IgD-negative memory B cell (primary cell): ENCODE data around the gene CLIC4. TPM values are rescaled to one million over a fixed set of nuclear protein-coding genes. Genes with fewer than 3 reads are reported as not detected.

Source experiments
- H3K27ac Mint-ChIP-seq, 3 donors: one replicate each; pipeline ENCODE4 v1.8.0; 2020 to 2022; ENCODE audit warnings: mild to moderate bottlenecking in 3 of 3, mixed read lengths in 3 of 3, moderate library complexity in 1 of 3
- H3K27me3 Mint-ChIP-seq: one replicate; pipeline ENCODE4 v1.8.0; 2021; ENCODE audit warnings: mixed read lengths
- H3K36me3 Mint-ChIP-seq: one replicate; pipeline ENCODE4 v1.8.0; 2020; ENCODE audit warnings: mild to moderate bottlenecking, mixed read lengths
- H3K4me1 Mint-ChIP-seq, 3 donors: one replicate each; pipeline ENCODE4 v1.8.0; 2020 to 2022; ENCODE audit warnings: mixed read lengths in 3 of 3, mild to moderate bottlenecking in 1 of 3
- H3K4me3 Mint-ChIP-seq, 4 donors: one replicate each; pipeline ENCODE4 v1.8.0; 2020 to 2022; ENCODE audit warnings: mild to moderate bottlenecking in 4 of 4, mixed read lengths in 4 of 4, moderate library complexity in 3 of 4
- H3K9me3 Mint-ChIP-seq, 3 donors: one replicate each; pipeline ENCODE4 v1.8.0; 2020 to 2021; ENCODE audit warnings: mixed read lengths in 3 of 3, mild to moderate bottlenecking in 1 of 3
- polyA plus RNA-seq: library from polyadenylated mRNA; unstranded; fragments of 300-500 nt; fragmentation: Illumina TruSeq; gene quantifications from one replicate; pipeline ENCODE4 v1.2.3, GENCODE V29; 2021

Gene CLIC4
- polyA plus RNA-seq, 1 donor from 2014 or later: 49.6 TPM

DNA sequence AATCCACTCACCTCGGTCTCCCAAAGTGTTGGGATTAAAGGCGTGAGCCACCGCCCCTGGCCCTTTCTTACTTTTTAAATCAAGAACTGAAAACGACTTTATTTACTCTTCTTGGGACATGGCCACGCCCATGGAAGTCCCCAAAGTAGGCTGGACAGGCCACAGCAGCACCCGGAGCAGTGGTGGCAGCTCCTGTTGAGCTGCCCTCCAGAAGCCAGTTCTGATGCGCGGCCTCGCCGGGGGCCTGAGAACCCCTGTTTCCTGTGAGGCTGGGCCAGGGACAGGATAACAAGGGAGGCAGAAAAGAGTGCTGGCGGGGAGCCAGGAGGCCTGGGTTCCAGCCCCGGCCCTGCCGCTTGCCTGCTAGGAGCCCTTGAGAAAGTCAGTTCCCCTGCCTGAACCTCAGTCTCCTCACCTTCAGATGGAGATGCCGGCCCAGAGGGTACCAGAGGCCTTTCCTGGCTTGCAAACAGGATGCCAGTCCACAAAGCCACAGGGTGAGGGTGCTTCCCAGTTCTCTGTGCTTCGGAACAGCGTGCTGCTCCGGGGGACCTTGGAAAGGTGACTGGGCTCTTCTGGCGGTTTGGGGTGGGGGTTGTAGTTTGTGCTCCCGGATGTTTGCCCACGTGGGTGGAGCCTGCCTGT lies 125.4 kb downstream of the CLIC4 start:
- H3K9me3 Mint-ChIP-seq: peaks cover 0 to 1% (median 0%) of the 10 kb centered on the region in 3 donors
- no peak overlapping the region for H3K27ac Mint-ChIP-seq
- peaks cover 2% of the 10 kb centered on the region for H3K36me3 Mint-ChIP-seq
- peak overlapping the region in 2 of 4 donors; percentile 55 to 74 for H3K4me3 Mint-ChIP-seq
- peaks cover 8 to 16% (median 9%) of the 10 kb centered on the region in 3 donors for H3K4me1 Mint-ChIP-seq
- H3K27me3 Mint-ChIP-seq: peaks cover 22% of the 10 kb centered on the region

DNA sequence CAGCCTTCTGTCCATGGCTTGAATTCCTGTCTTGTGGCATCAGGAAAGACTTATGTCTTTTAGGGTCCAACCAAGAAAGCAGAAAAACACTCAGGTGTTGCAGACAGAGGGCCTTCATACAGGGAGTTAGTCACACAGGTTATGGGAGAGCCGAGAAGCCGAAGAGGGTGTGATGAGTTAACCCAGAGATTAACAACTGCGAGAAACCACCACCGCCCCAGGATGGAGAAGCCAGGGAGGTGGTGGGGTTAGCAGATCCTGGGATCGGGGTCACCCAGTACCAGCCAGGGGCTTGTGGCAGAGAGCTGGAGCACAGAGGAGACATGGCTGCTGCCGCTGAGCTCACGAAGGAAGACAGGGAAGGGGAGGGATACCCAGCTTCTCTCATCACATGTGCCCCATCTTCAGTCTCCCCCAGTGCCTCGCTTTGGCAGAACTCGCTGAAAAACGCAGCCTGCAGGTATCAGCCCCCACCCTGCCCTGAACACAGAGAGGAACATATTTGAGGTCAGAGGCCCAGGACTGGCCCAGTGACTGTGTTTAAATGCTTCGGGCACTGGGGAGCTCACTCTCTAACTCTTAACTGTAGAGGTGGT lies 126.2 kb downstream of the CLIC4 start:
- Mint-ChIP-seq H3K9me3 (peaks cover 0 to 1% (median 0%) of the 10 kb centered on the region in 3 donors), H3K4me1 (peaks cover 6 to 15% (median 8%) of the 10 kb centered on the region in 3 donors), H3K27ac (no peak overlapping the region), H3K36me3 (peaks cover 2% of the 10 kb centered on the region), H3K27me3 (peaks cover 20% of the 10 kb centered on the region), H3K4me3 (peak overlapping the region in 1 of 4 donors; percentile 5)

DNA sequence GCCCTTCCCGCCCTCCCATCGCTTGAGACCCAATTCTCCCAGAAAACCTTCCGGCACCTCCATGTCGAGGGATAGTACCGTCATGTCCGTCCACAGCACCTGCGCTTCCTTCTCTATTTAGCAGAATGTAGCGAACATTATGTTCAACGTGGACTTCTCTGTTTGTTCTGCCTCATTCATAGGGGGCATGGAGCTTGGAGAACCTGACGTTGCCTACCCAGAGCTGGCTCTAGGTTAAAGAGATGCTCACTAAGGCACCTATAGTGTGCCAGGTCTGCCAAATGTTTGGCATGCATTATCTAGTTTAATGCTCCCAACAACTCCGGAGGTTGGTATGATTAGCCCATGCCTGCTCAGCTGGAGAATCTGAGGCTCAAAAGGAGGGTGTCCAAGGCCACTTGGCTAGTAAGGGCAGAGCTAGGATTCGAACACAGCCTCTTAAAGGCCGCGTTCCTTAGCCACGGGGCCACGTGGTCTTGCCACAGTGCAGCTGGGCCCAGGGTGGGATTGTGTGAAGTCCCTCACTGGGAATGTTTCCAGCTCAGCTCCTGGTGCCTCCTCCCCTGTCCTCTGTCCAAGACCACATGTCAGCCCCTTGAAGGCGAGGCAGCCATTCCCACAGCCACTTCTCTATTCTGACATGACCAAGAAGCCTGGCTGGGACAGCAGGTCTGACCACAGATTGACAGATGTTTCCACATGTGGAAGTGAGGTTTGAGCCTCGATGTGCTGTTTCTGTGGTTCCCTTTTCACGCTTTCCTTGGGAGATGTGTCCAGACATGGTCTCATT lies 127.0 kb downstream of the CLIC4 start:
- no peak overlapping the region for H3K4me3 Mint-ChIP-seq
- H3K36me3 Mint-ChIP-seq: peaks cover 2% of the 10 kb centered on the region
- peaks cover 0 to 1% (median 0%) of the 10 kb centered on the region in 3 donors for H3K9me3 Mint-ChIP-seq
- H3K4me1 Mint-ChIP-seq: peaks cover 0 to 8% (median 6%) of the 10 kb centered on the region in 3 donors
- H3K27me3 Mint-ChIP-seq: peaks cover 19% of the 10 kb centered on the region
- H3K27ac Mint-ChIP-seq: no peak overlapping the region

DNA sequence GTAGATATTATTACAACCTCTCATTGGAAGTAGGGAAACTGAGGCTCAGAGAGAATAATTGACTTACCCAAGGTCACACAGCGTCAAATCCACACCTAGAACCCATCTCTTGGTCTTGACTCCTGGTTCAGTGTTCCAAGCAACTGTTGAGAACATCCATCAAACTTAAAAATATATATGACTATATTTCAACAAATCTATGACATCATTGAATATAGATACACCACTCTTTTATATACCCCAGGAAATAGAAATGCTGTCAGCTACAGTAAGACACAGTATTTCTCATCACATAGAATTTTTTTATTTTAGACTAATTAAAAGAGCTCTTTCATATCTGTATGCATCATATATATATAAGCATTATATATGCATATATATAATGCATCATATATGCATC lies 127.9 kb downstream of the CLIC4 start:
- peaks cover 0 to 6% (median 4%) of the 10 kb centered on the region in 3 donors for H3K4me1 Mint-ChIP-seq
- no peaks in the 10 kb centered on the region for H3K36me3 Mint-ChIP-seq
- H3K9me3 Mint-ChIP-seq: peaks cover 0 to 1% (median 0%) of the 10 kb centered on the region in 3 donors
- H3K27ac Mint-ChIP-seq: no peak overlapping the region
- H3K4me3 Mint-ChIP-seq: no peak overlapping the region
- peaks cover 16% of the 10 kb centered on the region for H3K27me3 Mint-ChIP-seq

DNA sequence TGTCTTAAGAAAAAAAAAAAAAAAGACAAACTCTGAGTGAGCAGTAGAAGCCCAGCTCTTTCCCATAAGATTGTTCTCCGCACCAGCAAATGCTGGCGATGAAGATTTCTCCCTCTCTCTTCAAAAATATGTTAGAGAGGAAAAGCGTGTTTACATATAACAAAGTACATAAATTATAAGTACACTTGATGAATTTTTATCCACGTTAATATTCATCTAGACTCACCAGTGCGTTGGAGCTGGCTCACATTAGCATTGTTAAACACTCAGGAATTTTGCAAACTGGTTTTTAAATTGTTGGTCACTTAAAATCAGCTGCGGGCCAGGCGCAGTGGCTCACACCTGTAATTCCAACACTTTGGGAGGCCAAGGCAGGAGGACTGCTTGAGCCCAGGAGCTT lies 128.8 kb downstream of the CLIC4 start:
- peaks cover 22% of the 10 kb centered on the region for H3K27me3 Mint-ChIP-seq
- no peak overlapping the region for H3K4me3 Mint-ChIP-seq
- H3K4me1 Mint-ChIP-seq: peaks cover 0 to 6% (median 2%) of the 10 kb centered on the region in 3 donors
- no peaks in the 10 kb centered on the region for H3K36me3 Mint-ChIP-seq
- H3K27ac Mint-ChIP-seq: no peak overlapping the region
- peaks cover 0 to 1% (median 0%) of the 10 kb centered on the region in 3 donors for H3K9me3 Mint-ChIP-seq

DNA sequence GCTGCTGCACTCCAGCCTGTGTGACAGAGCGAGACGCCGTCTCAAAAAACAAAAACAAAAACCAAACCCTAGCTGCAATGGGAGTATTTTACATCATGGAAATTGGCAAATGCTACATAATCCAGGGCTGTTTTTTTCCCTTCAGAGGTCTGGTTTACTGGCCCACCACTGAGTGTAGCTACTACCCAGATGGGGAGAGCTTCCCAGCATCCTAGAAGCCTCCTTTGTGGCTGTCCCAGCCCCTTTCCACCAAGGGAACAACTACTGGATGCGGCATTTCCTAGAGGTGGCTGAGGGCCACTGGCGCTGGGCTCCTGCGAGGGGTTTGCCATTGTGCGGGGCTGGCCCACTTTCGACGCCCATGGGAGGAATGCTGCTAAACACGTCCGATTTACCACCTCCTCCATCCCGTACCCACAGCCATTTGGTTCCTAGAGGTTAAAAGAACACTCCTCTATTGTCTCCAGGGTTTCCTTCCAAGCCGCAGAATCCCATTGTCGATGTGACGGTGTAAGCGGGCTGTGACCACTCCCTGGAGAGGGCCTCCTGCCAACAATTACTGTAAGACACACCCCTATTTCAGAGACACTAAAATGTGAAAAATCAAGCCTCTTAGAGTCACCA lies 129.5 kb downstream of the CLIC4 start:
- no peak overlapping the region for H3K27ac Mint-ChIP-seq
- H3K4me1 Mint-ChIP-seq: peaks cover 0 to 6% (median 2%) of the 10 kb centered on the region in 3 donors
- H3K27me3 Mint-ChIP-seq: peaks cover 22% of the 10 kb centered on the region
- H3K36me3 Mint-ChIP-seq: no peaks in the 10 kb centered on the region
- H3K4me3 Mint-ChIP-seq: no peak overlapping the region
- H3K9me3 Mint-ChIP-seq: peaks cover 0 to 1% (median 0%) of the 10 kb centered on the region in 3 donors

DNA sequence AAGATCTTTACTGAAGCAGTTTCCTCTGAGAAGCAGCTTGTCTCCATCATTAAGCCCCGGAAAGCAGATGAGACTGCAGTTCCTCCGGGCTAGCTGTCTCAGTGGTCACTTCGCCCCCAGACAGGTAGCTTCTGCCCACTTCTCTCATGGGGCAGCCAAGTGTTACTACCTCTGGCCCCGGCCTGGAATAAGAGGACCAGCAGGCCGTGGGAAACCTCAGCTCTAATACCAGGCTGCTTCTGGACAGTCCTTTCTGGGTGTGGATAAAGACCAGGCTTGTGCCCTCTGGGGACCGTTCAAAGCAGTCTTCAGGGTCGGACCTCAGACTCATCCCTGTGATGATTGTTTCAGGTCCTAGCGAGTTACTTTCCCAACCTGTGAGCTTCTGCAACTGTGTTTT lies 130.0 kb downstream of the CLIC4 start:
- peaks cover 0 to 6% (median 2%) of the 10 kb centered on the region in 3 donors for H3K4me1 Mint-ChIP-seq
- no peak overlapping the region for H3K27ac Mint-ChIP-seq
- no peaks in the 10 kb centered on the region for H3K36me3 Mint-ChIP-seq
- H3K9me3 Mint-ChIP-seq: peaks cover 0 to 1% (median 0%) of the 10 kb centered on the region in 3 donors
- H3K27me3 Mint-ChIP-seq: peaks cover 26% of the 10 kb centered on the region
- H3K4me3 Mint-ChIP-seq: no peak overlapping the region

DNA sequence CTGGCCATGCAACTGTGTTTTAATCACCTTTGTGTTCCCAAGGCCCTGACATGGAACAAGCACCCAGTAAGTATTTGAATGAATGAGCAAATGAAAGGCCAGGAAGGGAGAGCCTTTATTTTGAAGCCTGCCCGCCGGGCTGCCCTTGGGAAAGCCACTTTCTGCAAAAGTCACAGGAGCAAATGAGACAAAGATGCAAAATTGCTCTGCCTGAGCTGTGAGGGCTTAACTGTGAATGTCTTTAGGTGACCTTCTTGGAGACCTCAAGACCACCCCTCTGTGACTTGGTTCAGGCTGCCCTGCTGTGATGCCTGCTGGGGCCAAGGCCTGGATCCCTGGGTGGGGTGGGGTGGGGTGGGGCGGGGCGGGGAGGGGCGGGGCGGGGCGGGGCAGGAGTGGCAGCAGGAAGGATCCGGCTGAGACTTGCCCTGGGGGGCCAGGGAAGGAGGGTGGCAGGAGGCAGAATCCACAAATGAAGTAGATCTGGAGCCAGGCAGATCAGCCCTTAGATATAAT lies 130.8 kb downstream of the CLIC4 start:
- no peaks in the 10 kb centered on the region for H3K36me3 Mint-ChIP-seq
- peaks cover 0 to 3% (median 0%) of the 10 kb centered on the region in 3 donors for H3K4me1 Mint-ChIP-seq
- H3K27ac Mint-ChIP-seq: no peak overlapping the region

DNA sequence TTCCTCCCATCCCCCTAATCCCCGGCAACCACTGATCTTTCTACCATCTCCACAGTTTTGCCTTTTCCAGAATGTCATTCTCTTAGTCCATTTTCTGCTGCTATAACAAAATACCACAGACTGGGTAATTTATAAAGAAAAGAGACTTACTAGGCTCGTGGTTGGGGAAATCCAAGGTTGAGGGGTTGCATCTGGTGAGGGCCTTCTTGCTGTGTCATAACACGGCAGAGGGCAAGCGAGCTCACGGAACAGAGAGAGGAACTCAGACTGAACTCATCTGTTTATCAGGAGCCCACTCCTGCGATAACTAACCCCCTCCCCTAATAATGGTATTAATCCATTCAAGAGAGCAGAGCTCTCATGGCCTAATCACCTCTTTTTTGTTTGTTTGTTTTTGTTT lies 132.8 kb downstream of the CLIC4 start:
- H3K36me3 Mint-ChIP-seq: peaks cover 3% of the 10 kb centered on the region
- peaks cover 0 to under 1% (median 0%) of the 10 kb centered on the region in 3 donors for H3K9me3 Mint-ChIP-seq
- H3K27me3 Mint-ChIP-seq: peaks cover 10% of the 10 kb centered on the region
- no peak overlapping the region for H3K27ac Mint-ChIP-seq
- H3K4me1 Mint-ChIP-seq: no peaks in the 10 kb centered on the region
- H3K4me3 Mint-ChIP-seq: no peak overlapping the region

More for the DNA sequence above, 130.8 kb downstream of the CLIC4 start:
- Mint-ChIP-seq H3K9me3 (peaks cover 0 to 1% (median 0%) of the 10 kb centered on the region in 3 donors), H3K4me3 (no peak overlapping the region), H3K27me3 (peaks cover 21% of the 10 kb centered on the region)

DNA sequence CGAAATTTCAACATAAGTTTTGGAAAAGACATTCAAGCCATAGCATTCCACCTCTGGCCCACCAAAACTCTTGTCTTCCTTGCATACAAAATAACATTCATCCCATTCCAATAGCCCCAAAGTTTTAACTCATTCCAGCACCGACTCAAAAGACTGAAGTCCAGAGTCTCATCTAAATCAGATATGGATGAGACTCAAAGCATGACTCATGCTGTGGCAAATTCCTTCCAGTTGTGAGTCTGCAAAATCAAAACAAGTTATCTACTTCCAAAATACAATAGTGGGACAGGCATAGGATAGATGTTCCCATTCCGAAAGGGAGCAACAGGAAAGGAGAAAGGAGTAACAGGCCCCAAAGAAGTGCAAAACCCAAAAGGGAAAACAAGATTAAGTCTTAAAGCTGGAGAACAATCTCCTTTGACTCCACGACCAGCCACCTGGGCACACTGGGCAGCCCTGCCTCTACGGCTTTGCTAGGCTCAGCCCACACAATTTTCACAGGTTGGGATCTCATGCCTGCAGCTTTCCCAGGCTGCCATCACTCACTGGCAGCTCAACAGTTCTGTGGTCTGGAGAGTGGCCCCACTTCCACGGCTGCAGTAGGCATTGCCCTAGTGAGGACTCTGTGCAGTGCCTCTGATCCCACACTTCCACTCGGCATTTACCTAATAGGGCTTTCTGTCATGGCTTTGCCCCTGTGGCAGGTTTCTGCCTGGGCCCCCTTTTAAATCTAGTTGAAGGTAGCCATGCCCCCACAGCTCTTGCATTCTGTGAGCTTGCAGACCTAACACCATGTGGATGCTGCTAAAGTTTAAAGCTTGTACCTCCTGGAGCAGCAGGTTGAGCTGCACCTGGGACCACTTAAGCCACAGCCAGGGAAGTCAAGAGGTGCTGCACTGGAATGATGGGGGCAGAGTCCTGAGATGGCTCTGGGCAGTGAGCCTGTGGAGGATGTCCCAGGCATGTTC lies 133.8 kb downstream of the CLIC4 start:
- H3K27ac Mint-ChIP-seq: no peak overlapping the region
- peaks cover 10% of the 10 kb centered on the region for H3K27me3 Mint-ChIP-seq
- peaks cover 2 to 5% (median 2%) of the 10 kb centered on the region in 3 donors for H3K9me3 Mint-ChIP-seq
- peaks cover 4% of the 10 kb centered on the region for H3K36me3 Mint-ChIP-seq
- no peaks in the 10 kb centered on the region for H3K4me1 Mint-ChIP-seq
- no peak overlapping the region for H3K4me3 Mint-ChIP-seq

DNA sequence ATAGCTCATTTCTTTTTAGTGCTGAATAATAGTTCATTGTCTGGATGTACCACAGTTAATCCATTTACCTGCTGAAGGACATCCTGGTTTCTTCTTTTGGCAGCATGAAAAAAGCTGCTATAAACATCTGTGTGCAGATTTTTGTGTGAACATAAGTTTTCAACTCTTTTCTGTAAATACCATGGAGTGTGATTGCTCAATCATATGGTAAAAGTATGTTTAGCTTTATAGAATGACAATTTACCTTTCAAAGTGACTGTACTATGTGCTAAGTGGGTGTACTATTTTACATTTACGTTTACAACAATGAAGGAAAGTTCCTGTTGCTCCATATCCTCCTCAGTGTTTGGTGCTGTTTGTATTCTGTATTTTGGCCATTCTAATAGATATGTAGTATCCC lies 135.8 kb downstream of the CLIC4 start:
- Mint-ChIP-seq H3K27ac (no peak overlapping the region), H3K27me3 (peaks cover 15% of the 10 kb centered on the region), H3K4me3 (no peak overlapping the region), H3K36me3 (peaks cover 10% of the 10 kb centered on the region), H3K4me1 (no peaks in the 10 kb centered on the region), H3K9me3 (peaks cover 6 to 10% (median 7%) of the 10 kb centered on the region in 3 donors)

DNA sequence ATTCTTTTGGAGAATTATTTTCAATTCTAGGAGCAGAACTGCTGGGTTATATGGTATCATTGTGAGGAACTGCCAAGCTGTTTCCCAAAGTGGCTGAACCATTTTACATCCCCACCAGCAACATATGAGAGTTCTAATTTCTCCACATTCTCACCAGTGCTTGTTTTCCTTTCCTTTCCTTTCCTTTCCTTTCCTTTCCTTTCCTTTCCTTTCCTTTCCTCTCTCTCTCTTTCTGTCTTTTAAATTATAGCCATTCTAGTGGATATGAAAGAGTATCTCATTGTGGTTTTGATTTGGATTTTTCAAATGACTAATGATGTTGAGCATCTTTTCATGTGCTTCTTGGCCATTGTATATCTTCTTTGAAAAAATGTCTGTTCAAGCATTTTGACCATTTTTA lies 139.5 kb downstream of the CLIC4 start:
- H3K4me1 Mint-ChIP-seq: no peaks in the 10 kb centered on the region
- peaks cover 10% of the 10 kb centered on the region for H3K36me3 Mint-ChIP-seq
- H3K27ac Mint-ChIP-seq: no peak overlapping the region
- peaks cover 6 to 10% (median 7%) of the 10 kb centered on the region in 3 donors for H3K9me3 Mint-ChIP-seq
- H3K27me3 Mint-ChIP-seq: peaks cover 13% of the 10 kb centered on the region
- no peak overlapping the region for H3K4me3 Mint-ChIP-seq

DNA sequence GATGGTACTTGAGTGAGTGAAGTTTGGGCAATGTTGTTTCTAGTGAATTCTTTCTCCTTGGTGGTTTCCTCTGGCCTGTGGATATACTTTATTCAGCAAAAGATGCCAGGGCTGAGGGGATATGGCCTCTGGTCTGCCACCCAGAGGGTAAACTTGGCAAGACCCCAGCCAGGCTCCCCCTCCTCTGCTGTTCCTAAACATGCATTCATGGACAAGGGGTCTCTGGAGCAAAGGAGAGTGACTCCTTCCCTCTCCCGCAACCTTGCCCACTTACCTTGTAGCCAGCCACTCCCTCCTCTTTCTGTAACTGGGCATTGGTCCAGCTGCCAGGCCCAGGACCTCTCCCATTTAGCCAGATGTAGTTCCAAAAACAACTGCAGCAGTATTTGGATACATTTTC lies 141.0 kb downstream of the CLIC4 start:
- Mint-ChIP-seq H3K9me3 (peaks cover 7 to 10% (median 9%) of the 10 kb centered on the region in 3 donors), H3K36me3 (peaks cover 10% of the 10 kb centered on the region), H3K27ac (no peak overlapping the region), H3K27me3 (peaks cover 9% of the 10 kb centered on the region), H3K4me3 (no peak overlapping the region), H3K4me1 (no peaks in the 10 kb centered on the region)
